WTC11 (cell line): ENCODE data around the gene EIF5A. TPM values are rescaled to one million over a fixed set of nuclear protein-coding genes. Genes with fewer than 3 reads are reported as not detected.

Experiments
- ATAC-seq: fragments of 200-7000 bp; cut with Tn5 transposase; 2 replicates; pipeline ENCODE4 v1.10.0; 2021; ENCODE audit warnings: mild to moderate bottlenecking, moderate library complexity
- CTCF ChIA-PET: fragments of 300-600 bp; sonication (Branson Sonifier 250); formaldehyde crosslinking; loops from one replicate; lab custom pipeline; 2021; ENCODE audit warnings: antibody characterized with exemption; lab: Charles Lee
- POLR2A ChIA-PET: fragments of 350-600 bp; sonication (Branson Sonifier 250); formaldehyde crosslinking; loops from one replicate; lab custom pipeline; 2021; ENCODE audit warnings: antibody characterized with exemption; lab: Charles Lee
- DNase-seq: peaks from one replicate; pipeline ENCODE4 v3.0.0; 2021; ENCODE audit warnings: low spot score
- H3K27ac Mint-ChIP-seq: 2 replicates; pipeline ENCODE4 v1.8.0; 2021; ENCODE audit warnings: mixed read lengths
- H3K27me3 Mint-ChIP-seq: 2 replicates; pipeline ENCODE4 v1.8.0; 2021; ENCODE audit warnings: low read depth, mild to moderate bottlenecking, moderate library complexity, mixed read lengths
- H3K36me3 Mint-ChIP-seq: 2 replicates; pipeline ENCODE4 v1.8.0; 2021; ENCODE audit warnings: mixed read lengths
- H3K4me1 Mint-ChIP-seq: 2 replicates; pipeline ENCODE4 v1.8.0; 2022; ENCODE audit warnings: mixed read lengths
- H3K4me3 Mint-ChIP-seq: 2 replicates; pipeline ENCODE4 v1.8.0; 2021; ENCODE audit warnings: mild to moderate bottlenecking, moderate library complexity, mixed read lengths
- H3K9me3 Mint-ChIP-seq: 2 replicates; pipeline ENCODE4 v1.8.0; 2021; ENCODE audit warnings: mixed read lengths
- ATF1 ChIP-seq: sonication (generic); formaldehyde crosslinking; IDR thresholded peaks from 2 replicates; pipeline ENCODE4 v1.8.1; 2023; ENCODE audit warnings: mild to moderate bottlenecking, moderate library complexity, missing genetic modification reagents
- CREB1 ChIP-seq: sonication (generic); formaldehyde crosslinking; IDR thresholded peaks from 2 replicates; pipeline ENCODE4 v1.8.0; 2023; ENCODE audit warnings: mild to moderate bottlenecking, missing genetic modification reagents
- CREM ChIP-seq: sonication (generic); formaldehyde crosslinking; IDR thresholded peaks from 2 replicates; pipeline ENCODE4 v1.8.1; 2022; ENCODE audit warnings: mild to moderate bottlenecking, missing genetic modification reagents, moderate library complexity
- ESRRA ChIP-seq: sonication (generic); formaldehyde crosslinking; IDR thresholded peaks from 2 replicates; pipeline ENCODE4 v1.8.1; 2022; ENCODE audit warnings: mild to moderate bottlenecking, missing genetic modification reagents, borderline replicate concordance
- FOXK1 ChIP-seq: sonication (generic); formaldehyde crosslinking; IDR thresholded peaks from 2 replicates; pipeline ENCODE4 v1.8.0; 2022; ENCODE audit warnings: mild to moderate bottlenecking, moderate library complexity, missing genetic modification reagents
- GABPB1 ChIP-seq: sonication (generic); formaldehyde crosslinking; IDR thresholded peaks from 2 replicates; pipeline ENCODE4 v1.8.1; 2023; ENCODE audit warnings: mild to moderate bottlenecking, missing genetic modification reagents
- IRF1 ChIP-seq: sonication (generic); formaldehyde crosslinking; IDR thresholded peaks from 2 replicates; pipeline ENCODE4 v1.8.0; 2023; ENCODE audit warnings: missing genetic modification reagents
- MLX ChIP-seq: sonication (generic); formaldehyde crosslinking; IDR thresholded peaks from 2 replicates; pipeline ENCODE4 v1.8.1; 2023; ENCODE audit warnings: mild to moderate bottlenecking, missing genetic modification reagents, moderate library complexity
- OVOL2 ChIP-seq: fragments of 250-450 bp; sonication (Bioruptor Pico); IDR thresholded peaks from 2 replicates; pipeline ENCODE4 v1.9.0; 2021; ENCODE audit warnings: mild to moderate bottlenecking, borderline replicate concordance
- PRRX2 ChIP-seq: fragments of 250-450 bp; sonication (Bioruptor Pico); IDR thresholded peaks from 2 replicates; pipeline ENCODE4 v1.8.0; 2021; ENCODE audit warnings: mild to moderate bottlenecking
- RORB ChIP-seq: fragments of 250-450 bp; sonication (Bioruptor Pico); IDR thresholded peaks from 2 replicates; pipeline ENCODE4 v1.9.0; 2021; ENCODE audit warnings: mild to moderate bottlenecking
- TCF7 ChIP-seq: sonication (generic); formaldehyde crosslinking; IDR thresholded peaks from 2 replicates; pipeline ENCODE4 v1.8.0; 2022; ENCODE audit warnings: mild to moderate bottlenecking, low read depth, missing genetic modification reagents, moderate library complexity
- USF1 ChIP-seq: sonication (generic); formaldehyde crosslinking; IDR thresholded peaks from 2 replicates; pipeline ENCODE4 v1.8.0; 2022; ENCODE audit warnings: mild to moderate bottlenecking, missing genetic modification reagents
- ZNF138 ChIP-seq: sonication (generic); formaldehyde crosslinking; conservative IDR thresholded peaks from 2 replicates; pipeline ENCODE4 v1.8.1; 2022; ENCODE audit warnings: mild to moderate bottlenecking, moderate library complexity, missing genetic modification reagents
- ZNF317 ChIP-seq: sonication (generic); formaldehyde crosslinking; IDR thresholded peaks from 2 replicates; pipeline ENCODE4 v1.8.1; 2023; ENCODE audit warnings: low read depth, mild to moderate bottlenecking, moderate library complexity, missing genetic modification reagents, borderline replicate concordance
- ZNF671 ChIP-seq: fragments of 250-450 bp; sonication (Bioruptor Pico); IDR thresholded peaks from 2 replicates; pipeline ENCODE4 v1.8.0; 2021; ENCODE audit warnings: mild to moderate bottlenecking
- total RNA-seq: library from RNA; stranded (reverse); gene quantifications from 3 replicates; pipeline ENCODE4 v1.2.3, GENCODE V29; 2021
- TF ChIP-seq, protein P1 (sequence below): sonication (generic); formaldehyde crosslinking; IDR thresholded peaks from 2 replicates; pipeline ENCODE4 v1.8.1; 2022; ENCODE audit warnings: low read depth, missing genetic modification reagents, borderline replicate concordance
- TF ChIP-seq, protein P2 (sequence below): fragments of 200-600 bp; IDR thresholded peaks from 2 replicates; pipeline ENCODE4 v1.8.0; 2022; ENCODE audit warnings: antibody characterized with exemption
- TF ChIP-seq, protein P3 (sequence below): sonication (generic); formaldehyde crosslinking; IDR thresholded peaks from 2 replicates; pipeline ENCODE4 v1.8.1; 2023; ENCODE audit warnings: mild to moderate bottlenecking, missing genetic modification reagents, moderate library complexity

Gene EIF5A
- total RNA-seq, 1 experiment from 2014 or later: 1,021 TPM

GRCh38 chr17:7294614-7295153 is 12.7 kb upstream of the EIF5A start, which contains the start of gene YBX2 (continued):
- TF ChIP-seq IRF1 (CRISPR knock-in tag): no peak
- TF ChIP-seq MLX (CRISPR knock-in tag): no peak
- TF ChIP-seq RORB (CRISPR knock-in tag): no peak

GRCh38 chr17:7295230-7296180 is 11.9 kb upstream of the EIF5A start:
- POLR2A ChIA-PET: interaction anchor here (1.2 to 1.4 kb wide), 2 partner anchors 11 to 15 kb away, joined by 3 to 7 read pairs; no protein-coding TSS in a partner anchor
- DNase-seq: no peak
- peak overlapping the region; percentile 45; the same call in 1 of the 2 replicates for H3K27ac Mint-ChIP-seq
- peak overlapping the region; percentile 70 for H3K4me3 Mint-ChIP-seq
- no peaks in the 10 kb centered on the region for H3K36me3 Mint-ChIP-seq
- H3K27me3 Mint-ChIP-seq: peaks cover 78% of the 10 kb centered on the region
- H3K9me3 Mint-ChIP-seq: no peaks in the 10 kb centered on the region
- TF ChIP-seq OVOL2 (no peak), ATF1 (CRISPR knock-in tag) (no peak), GABPB1 (CRISPR knock-in tag) (no peak), USF1 (CRISPR knock-in tag) (no peak), FOXK1 (CRISPR knock-in tag) (no peak), ZNF671 (no peak), ZNF138 (CRISPR knock-in tag) (no peak), ESRRA (CRISPR knock-in tag) (no peak), TCF7 (CRISPR knock-in tag) (no peak), PRRX2 (no peak), ZNF317 (CRISPR knock-in tag) (no peak), CREB1 (CRISPR knock-in tag) (no peak), CREM (CRISPR knock-in tag) (no peak)
- TF ChIP-seq, protein P1, sequence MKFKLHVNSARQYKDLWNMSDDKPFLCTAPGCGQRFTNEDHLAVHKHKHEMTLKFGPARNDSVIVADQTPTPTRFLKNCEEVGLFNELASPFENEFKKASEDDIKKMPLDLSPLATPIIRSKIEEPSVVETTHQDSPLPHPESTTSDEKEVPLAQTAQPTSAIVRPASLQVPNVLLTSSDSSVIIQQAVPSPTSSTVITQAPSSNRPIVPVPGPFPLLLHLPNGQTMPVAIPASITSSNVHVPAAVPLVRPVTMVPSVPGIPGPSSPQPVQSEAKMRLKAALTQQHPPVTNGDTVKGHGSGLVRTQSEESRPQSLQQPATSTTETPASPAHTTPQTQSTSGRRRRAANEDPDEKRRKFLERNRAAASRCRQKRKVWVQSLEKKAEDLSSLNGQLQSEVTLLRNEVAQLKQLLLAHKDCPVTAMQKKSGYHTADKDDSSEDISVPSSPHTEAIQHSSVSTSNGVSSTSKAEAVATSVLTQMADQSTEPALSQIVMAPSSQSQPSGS: no peak
- TF ChIP-seq, protein P2, sequence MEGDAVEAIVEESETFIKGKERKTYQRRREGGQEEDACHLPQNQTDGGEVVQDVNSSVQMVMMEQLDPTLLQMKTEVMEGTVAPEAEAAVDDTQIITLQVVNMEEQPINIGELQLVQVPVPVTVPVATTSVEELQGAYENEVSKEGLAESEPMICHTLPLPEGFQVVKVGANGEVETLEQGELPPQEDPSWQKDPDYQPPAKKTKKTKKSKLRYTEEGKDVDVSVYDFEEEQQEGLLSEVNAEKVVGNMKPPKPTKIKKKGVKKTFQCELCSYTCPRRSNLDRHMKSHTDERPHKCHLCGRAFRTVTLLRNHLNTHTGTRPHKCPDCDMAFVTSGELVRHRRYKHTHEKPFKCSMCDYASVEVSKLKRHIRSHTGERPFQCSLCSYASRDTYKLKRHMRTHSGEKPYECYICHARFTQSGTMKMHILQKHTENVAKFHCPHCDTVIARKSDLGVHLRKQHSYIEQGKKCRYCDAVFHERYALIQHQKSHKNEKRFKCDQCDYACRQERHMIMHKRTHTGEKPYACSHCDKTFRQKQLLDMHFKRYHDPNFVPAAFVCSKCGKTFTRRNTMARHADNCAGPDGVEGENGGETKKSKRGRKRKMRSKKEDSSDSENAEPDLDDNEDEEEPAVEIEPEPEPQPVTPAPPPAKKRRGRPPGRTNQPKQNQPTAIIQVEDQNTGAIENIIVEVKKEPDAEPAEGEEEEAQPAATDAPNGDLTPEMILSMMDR: no peak
- TF ChIP-seq, protein P3, sequence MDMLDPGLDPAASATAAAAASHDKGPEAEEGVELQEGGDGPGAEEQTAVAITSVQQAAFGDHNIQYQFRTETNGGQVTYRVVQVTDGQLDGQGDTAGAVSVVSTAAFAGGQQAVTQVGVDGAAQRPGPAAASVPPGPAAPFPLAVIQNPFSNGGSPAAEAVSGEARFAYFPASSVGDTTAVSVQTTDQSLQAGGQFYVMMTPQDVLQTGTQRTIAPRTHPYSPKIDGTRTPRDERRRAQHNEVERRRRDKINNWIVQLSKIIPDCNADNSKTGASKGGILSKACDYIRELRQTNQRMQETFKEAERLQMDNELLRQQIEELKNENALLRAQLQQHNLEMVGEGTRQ (CRISPR knock-in tag): no peak
- no peak for ATAC-seq
- CTCF ChIA-PET: interaction anchor here (0.7 to 4.1 kb wide), 25 partner anchors 7 to 249 kb away, joined by 3 to 119 read pairs (median 4); partner anchors contain the start of genes ACADVL, ACAP1, DLG4 and DVL2
- peaks cover 23% of the 10 kb centered on the region for H3K4me1 Mint-ChIP-seq
